ENCODE data around the gene OR4B1.
"Not testable (repeated sequence)": the region's sequence is repeated elsewhere in the genome, so short reads cannot be mapped to it uniquely, and the experiment has no call there.

The OR4B1 gene

DNA sequence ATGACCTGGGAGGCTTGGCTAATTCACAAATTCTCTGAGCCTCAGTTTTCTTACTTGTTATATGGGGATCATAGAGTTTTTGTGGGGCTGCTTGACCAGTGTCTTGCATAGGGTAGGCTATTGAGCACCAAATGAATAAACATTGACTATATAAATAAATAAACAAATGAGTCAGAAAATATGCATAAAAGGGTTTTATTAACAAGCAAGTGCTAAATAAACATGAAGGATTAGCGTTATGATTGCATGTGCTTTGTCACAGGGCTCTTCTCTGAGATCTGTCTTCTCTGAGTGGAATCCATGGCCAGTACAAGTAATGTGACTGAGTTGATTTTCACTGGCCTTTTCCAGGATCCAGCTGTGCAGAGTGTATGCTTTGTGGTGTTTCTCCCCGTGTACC, at the start of gene OR4B1:
TSS of gene OR4B1 (plus strand) at position 301 of the 400 bp plus-strand sequence. CDS start at position 301, 0 bp downstream.
- no peak for DNase-seq

- no peak for DNase-seq
These were observed 49.2 kb upstream of the OR4B1 start for GRCh38 chr11:48167380-48167779.

DNA sequence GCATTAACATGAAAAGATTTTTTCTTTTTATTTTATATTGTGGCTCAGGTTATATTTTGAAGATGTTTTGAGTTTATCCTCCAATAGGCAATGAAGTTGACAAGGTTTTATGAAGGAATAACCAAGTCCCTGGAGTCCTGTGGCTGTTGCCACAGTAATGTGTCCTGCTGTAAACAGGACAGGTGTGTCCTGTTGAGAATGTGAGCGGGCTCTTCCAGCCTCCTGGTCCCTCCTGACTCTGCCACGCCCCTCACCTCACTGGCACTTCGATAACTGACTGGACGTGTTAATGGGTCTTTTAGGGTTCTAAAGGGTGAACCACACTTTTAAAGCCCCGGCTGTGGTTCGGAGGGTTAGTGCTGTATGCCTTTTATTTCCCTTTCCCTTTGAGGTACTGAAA, 47.8 kb upstream of the OR4B1 start:
- DNase-seq, result no peak

DNA sequence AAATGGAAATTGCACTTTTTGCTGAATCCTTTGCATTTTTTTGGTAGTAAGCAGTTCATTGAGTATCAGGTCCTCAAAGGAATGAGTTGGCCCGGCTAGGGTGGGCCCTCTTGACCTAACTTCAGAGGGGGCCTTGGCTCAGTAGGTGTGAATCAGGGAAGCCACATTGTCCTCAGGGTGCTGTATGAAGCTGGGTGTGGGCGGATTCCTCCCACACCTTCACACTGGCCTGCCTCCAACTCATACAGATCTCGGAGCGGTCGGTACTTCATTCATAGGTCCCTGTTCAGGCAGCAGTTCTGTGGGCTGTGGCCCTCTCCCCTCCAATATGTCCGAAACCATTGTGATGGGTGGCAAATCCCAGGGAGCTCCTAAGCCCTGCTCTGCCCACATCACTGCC, 47.4 kb upstream of the OR4B1 start:
- no peak for DNase-seq

GRCh38 chr11:48169717-48170116, 46.9 kb upstream of the OR4B1 start:
- no peak for DNase-seq

- DNase-seq, result no peak
These were observed 46.1 kb upstream of the OR4B1 start for GRCh38 chr11:48170241-48171233.

GRCh38 chr11:48172818-48173609, 43.6 kb upstream of the OR4B1 start:
- peak; percentile 76 for DNase-seq

DNA sequence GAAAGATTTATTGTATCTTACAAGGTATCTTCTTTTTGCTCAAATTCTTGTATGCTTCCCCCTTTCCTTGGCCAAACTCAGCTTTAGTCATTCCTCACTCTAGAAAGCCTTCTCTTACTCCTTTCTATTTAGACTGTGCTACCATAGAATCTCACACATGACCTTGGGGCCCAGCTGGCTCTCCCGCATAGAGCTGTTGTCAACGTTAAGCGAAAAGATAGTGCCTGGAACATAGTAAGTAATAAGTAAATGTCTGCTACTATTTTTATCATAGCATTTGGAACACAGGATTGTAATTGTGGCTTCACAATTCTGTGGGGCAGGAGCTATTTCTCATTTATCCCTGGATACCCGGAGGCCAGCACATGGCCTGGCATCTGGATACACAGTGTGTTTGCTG, 38.9 kb upstream of the OR4B1 start:
- no peak for DNase-seq

GRCh38 chr11:48180627-48181026, 36.0 kb upstream of the OR4B1 start:
- DNase-seq, result no peak

GRCh38 chr11:48182860-48183526, 33.6 kb upstream of the OR4B1 start:
- DNase-seq, result no peak

DNA sequence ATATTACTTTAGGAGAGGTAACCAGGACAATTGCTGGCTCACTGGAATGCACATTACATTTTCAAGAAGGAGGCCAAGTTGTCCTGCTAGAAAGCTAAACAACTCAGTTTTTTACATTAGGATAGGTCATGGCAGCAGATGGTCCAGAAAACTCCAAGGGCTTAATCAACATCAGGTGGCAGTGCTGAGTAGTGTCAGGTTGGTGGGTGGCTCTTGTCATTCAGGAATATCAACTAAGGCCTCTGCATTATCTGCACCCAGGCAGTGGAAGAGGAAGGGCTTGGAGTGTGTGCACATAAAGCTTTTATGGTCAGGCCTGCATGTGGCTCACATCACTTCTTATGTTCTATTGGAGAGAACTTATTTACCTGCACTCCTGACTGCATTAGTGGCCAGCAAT, 32.2 kb upstream of the OR4B1 start:
- DNase-seq, result no peak

DNA sequence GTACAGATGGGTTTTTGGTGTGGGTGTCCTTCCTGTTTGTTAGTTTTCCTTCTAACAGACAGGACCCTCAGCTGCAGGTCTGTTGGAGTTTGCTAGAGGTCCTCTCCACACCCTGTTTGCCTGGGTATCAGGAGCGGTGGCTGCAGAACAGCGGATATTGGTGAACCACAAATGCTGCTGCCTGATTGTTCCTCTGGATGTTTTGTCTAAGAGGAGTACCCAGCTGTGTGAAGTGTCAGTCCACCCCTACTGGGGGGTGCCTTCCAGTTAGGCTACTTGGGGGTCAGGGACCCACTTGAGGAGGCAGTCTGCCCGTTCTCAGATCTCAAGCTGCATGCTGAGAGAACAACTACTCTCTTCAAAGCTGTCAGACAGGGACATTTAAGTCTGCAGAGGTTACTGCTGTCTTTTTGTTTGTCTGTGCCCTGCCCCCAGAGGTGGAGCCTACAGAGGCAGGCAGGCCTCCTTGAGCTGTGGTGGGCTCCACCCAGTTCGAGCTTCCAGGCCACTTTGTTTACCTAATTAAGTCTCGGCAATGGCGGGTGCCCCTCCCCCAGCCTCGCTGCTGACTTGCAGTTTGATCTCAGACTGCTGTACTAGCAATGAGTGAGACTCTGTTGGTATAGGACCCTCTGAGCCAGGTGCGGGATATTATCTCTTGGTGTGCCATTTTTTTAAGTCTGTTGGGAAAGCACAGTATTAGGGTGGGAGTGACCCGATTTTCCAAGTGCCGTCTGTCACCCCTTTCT, 25.5 kb upstream of the OR4B1 start:
- DNase-seq, result not testable (repeated sequence)

- no peak for DNase-seq
These were observed 22.7 kb upstream of the OR4B1 start for GRCh38 chr11:48193876-48194275.

DNA sequence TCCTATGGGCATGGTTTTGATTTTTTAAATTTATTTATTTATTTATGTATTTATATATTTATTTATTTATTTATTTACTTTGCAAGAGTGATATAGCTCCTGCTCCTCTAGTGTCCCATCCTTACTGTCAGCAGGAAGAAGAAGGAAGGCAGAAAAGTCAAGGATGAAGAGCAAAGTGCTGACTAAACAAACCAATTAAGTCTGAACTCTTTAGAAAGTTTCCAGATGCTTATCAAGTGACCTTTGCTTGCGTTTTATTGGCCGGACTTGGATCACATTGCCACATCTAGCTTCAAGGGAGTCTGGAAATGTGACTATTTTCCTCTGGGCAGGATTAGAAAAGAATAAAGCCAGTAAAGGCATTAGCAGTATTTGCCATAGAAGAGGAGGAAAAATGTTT, 8.7 kb upstream of the OR4B1 start:
- DNase-seq, result no peak

GRCh38 chr11:48210052-48210451, 6.6 kb upstream of the OR4B1 start:
- no peak for DNase-seq

GRCh38 chr11:48228761-48229160, 12.2 kb downstream of the OR4B1 start:
- DNase-seq, result no peak

GRCh38 chr11:48230057-48230456, 13.4 kb downstream of the OR4B1 start:
- not testable (repeated sequence) for DNase-seq

GRCh38 chr11:48237727-48238126, 21.1 kb downstream of the OR4B1 start:
- DNase-seq, result no peak

DNA sequence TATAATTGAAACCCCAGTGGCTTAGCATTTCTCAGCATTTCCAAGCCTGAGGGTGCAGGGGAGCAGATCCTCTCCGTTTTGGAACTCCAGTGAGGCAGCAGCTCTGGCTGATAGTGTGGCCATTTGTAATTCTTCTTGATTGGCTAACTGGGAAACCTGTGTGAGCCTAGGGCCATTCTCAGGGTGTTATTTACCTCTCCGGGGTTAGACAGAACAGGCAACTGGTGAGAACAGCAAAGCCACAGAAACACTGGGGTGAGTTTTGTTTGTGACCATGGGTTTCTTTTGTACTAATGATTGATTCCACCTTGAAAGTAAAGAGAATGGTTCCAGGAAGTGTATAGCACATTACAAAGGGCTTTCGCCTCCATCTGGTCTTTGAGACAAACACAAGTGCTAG, 25.9 kb downstream of the OR4B1 start:
- DNase-seq, result no peak

DNA sequence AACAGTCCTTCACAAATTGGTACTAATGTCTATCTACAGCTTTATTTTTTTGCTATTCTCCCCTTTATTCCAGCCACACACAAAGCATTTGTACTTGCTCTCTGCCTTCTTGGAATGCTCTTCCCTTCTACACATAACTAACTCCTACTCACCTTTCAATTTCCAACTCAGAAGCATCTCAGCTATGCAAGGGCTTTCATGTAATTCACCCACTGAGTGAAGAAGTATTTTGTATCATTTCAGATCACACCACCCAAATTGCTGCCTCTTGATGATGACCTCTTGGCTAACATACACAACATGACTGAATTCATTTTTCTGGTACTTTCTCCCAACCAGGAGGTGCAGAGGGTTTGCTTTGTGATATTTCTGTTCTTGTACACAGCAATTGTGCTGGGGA, 28.2 kb downstream of the OR4B1 start, which contains the start of gene OR4X2:
TSS of gene OR4X2 (plus strand) at position 301 of the 400 bp plus-strand sequence. CDS start at position 301, 0 bp downstream.
- no peak for DNase-seq

DNA sequence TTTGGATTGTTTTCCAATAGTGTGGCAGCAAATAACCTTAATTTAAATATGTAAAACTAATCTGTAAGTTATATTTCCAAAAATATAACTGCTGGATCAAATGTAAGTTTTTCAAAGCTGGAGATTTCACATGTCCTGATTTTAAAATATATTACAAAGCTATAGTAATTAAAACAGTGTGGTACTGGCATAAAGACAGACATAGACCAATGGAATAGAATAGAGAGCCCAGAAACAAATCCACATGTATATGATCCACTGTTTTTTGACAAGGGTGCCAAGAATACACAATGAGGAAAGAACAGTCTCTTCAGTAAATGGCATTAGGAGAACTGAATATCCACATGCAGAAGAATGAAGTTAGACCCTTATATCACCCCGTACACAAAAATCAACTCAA, 32.3 kb downstream of the OR4B1 start:
- no peak for DNase-seq

DNA sequence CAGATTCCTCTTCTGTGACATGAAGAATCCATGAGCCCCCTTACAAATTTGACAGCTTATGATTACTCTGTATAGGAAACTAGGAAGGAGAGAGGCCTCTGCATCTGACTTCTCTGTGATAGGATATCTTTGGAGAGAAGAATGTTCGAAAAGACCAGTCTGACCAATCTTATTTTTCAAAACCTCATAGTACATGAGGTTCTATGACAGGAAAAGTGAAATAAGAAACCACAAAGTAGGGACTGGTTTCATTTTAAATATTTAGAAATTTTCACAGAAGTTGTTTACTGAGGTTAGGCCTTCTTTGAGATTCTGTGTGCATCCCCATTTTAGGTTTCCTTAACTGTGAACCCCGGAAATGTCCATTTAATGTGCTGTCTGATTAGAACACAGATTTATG, 45.0 kb downstream of the OR4B1 start:
- no peak for DNase-seq

Data from 8988T (cell line).